ENCODE results near the gene WDR18. TPM values are rescaled to one million over a fixed set of nuclear protein-coding genes. Genes with fewer than 3 reads are reported as not detected.
"Not testable (repeated sequence)": the region's sequence is repeated elsewhere in the genome, so short reads cannot be mapped to it uniquely, and the experiment has no call there.

Gene WDR18
- total and polyA plus RNA-seq, 4 donors: 15.5 to 68.8 (median 18.5) TPM

GRCh38 chr19:954672-955494 is 29.3 kb upstream of the WDR18 start:
- WGBS, 2 donors: 68 to 78% methylated on average over 36 to 43 of the region's 43 CpGs
- no peaks in the 10 kb centered on the region for H3K9me3 ChIP-seq (ENCODE audit: control insufficient read depth, low read length)
- intact Hi-C loops (cut with DNase I): no loop called here
- H3K36me3 ChIP-seq (ENCODE audit: control insufficient read depth in 1 of 2, insufficient read depth in 2 of 2, low read length in 1 of 2): no peaks in the 10 kb centered on the region
- no peak overlapping the region for H3K27ac ChIP-seq (ENCODE audit: low read depth in 1 of 2, low read length in 2 of 2)
- ATAC-seq (ENCODE audit: low FRiP score) (peak; percentile 9), DNase-seq (no peak)
- no peaks in the 10 kb centered on the region for H3K27me3 ChIP-seq (ENCODE audit: control insufficient read depth in 1 of 2, insufficient read depth in 2 of 2, low read length in 1 of 2)
- H3K4me1 ChIP-seq (ENCODE audit: control insufficient read depth in 1 of 2, insufficient read depth in 2 of 2, low read length in 2 of 2): no peaks in the 10 kb centered on the region
- no peak overlapping the region for H3K4me3 ChIP-seq (ENCODE audit: low read length in 2 of 2)

GRCh38 chr19:955803-956765 is 28.1 kb upstream of the WDR18 start:
- Histone ChIP-seq H3K4me3 (ENCODE audit: low read length in 2 of 2) (no peak overlapping the region), H3K27ac (ENCODE audit: low read depth in 1 of 2, low read length in 2 of 2) (no peak overlapping the region), H3K27me3 (ENCODE audit: control insufficient read depth in 1 of 2, insufficient read depth in 2 of 2, low read length in 1 of 2) (no peaks in the 10 kb centered on the region), H3K4me1 (ENCODE audit: control insufficient read depth in 1 of 2, insufficient read depth in 2 of 2, low read length in 2 of 2) (no peaks in the 10 kb centered on the region), H3K9me3 (ENCODE audit: control insufficient read depth, low read length) (no peaks in the 10 kb centered on the region), H3K36me3 (ENCODE audit: control insufficient read depth in 1 of 2, insufficient read depth in 2 of 2, low read length in 1 of 2) (no peaks in the 10 kb centered on the region)
- intact Hi-C loops (cut with DNase I): no loop called here
- ATAC-seq (ENCODE audit: low FRiP score): no peak
- 83 to 84% methylated on average over 55 of the region's 55 CpGs for WGBS, 2 donors
- DNase-seq: no peak

GRCh38 chr19:956766-957440 is 27.2 kb upstream of the WDR18 start:
- DNase-seq: no peak
- intact Hi-C loops (cut with DNase I): no loop called here
- WGBS, 2 donors: 59 to 65% methylated on average over 26 to 27 of the region's 27 CpGs
- H3K4me1 ChIP-seq (ENCODE audit: control insufficient read depth in 1 of 2, insufficient read depth in 2 of 2, low read length in 2 of 2): no peaks in the 10 kb centered on the region
- no peaks in the 10 kb centered on the region for H3K36me3 ChIP-seq (ENCODE audit: control insufficient read depth in 1 of 2, insufficient read depth in 2 of 2, low read length in 1 of 2)
- ATAC-seq (ENCODE audit: low FRiP score): no peak
- no peak overlapping the region for H3K27ac ChIP-seq (ENCODE audit: low read depth in 1 of 2, low read length in 2 of 2)
- no peak overlapping the region for H3K4me3 ChIP-seq (ENCODE audit: low read length in 2 of 2)
- H3K27me3 ChIP-seq (ENCODE audit: control insufficient read depth in 1 of 2, insufficient read depth in 2 of 2, low read length in 1 of 2): no peaks in the 10 kb centered on the region
- no peaks in the 10 kb centered on the region for H3K9me3 ChIP-seq (ENCODE audit: control insufficient read depth, low read length)

GRCh38 chr19:957578-957977 is 26.6 kb upstream of the WDR18 start:
- H3K36me3 ChIP-seq (ENCODE audit: control insufficient read depth in 1 of 2, insufficient read depth in 2 of 2, low read length in 1 of 2); DNase-seq; H3K27ac ChIP-seq (ENCODE audit: low read depth in 1 of 2, low read length in 2 of 2); H3K9me3 ChIP-seq (ENCODE audit: control insufficient read depth, low read length); H3K4me3 ChIP-seq (ENCODE audit: low read length in 2 of 2); intact Hi-C loops (cut with DNase I); H3K27me3 ChIP-seq (ENCODE audit: control insufficient read depth in 1 of 2, insufficient read depth in 2 of 2, low read length in 1 of 2); ATAC-seq (ENCODE audit: low FRiP score); H3K4me1 ChIP-seq (ENCODE audit: control insufficient read depth in 1 of 2, insufficient read depth in 2 of 2, low read length in 2 of 2): not testable (repeated sequence)
- 97% methylated on average over 9 of the region's 9 CpGs for WGBS, 2 donors

DNA sequence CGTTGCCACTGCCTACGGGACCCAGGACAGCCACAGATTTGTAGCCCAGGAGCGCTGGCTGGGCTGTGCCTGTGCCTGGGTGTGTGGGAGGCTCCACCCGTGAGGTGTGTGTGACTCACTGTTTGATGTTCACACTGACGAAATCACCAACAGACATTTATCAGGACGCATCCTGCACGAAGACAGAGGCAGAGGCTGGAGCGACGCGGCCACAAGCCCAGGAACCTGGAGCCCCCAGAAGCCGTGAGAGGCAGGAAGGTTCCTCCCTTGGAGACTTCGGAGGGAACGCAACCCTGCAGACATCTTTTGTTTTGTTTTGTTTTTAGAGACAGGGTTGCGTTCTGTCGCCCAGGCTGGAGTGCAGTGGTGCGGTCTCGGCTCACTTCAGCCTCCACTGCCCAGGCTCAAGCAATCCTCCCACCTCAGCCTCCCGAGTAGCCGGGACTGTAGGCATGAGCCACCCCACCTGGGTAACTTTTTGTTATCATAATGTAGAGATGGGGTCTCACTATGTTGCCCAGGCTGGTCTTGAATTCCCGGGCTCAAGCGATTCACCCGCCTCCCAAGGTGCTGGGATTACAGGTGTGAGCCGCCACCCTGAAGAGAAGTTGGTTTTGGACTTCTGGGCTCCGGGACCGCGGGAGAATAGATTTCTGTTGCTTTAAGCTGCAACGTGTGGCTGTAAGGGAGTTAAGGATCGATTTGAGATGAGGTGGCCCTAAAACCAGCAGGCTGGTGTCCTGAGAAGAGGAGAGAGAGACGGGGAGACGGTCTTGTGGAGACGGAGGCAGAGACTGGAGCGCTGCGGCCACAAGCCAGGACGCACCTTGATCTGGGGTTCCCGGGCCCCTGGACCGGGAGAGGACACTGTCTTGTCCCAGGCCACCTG is 24.9 kb upstream of the WDR18 start:
- Histone ChIP-seq H3K9me3 (ENCODE audit: control insufficient read depth, low read length) (no peaks in the 10 kb centered on the region), H3K27ac (ENCODE audit: low read depth in 1 of 2, low read length in 2 of 2) (no peak overlapping the region), H3K36me3 (ENCODE audit: control insufficient read depth in 1 of 2, insufficient read depth in 2 of 2, low read length in 1 of 2) (no peaks in the 10 kb centered on the region), H3K4me1 (ENCODE audit: control insufficient read depth in 1 of 2, insufficient read depth in 2 of 2, low read length in 2 of 2) (no peaks in the 10 kb centered on the region), H3K27me3 (ENCODE audit: control insufficient read depth in 1 of 2, insufficient read depth in 2 of 2, low read length in 1 of 2) (no peaks in the 10 kb centered on the region), H3K4me3 (ENCODE audit: low read length in 2 of 2) (no peak overlapping the region)
- DNase-seq (no peak), ATAC-seq (ENCODE audit: low FRiP score) (no peak)
- intact Hi-C loops (cut with DNase I): no loop called here
- 93% methylated on average over 36 of the region's 36 CpGs for WGBS, 2 donors

GRCh38 chr19:960020-960419 is 24.1 kb upstream of the WDR18 start:
- H3K36me3 ChIP-seq (ENCODE audit: control insufficient read depth in 1 of 2, insufficient read depth in 2 of 2, low read length in 1 of 2): no peaks in the 10 kb centered on the region
- intact Hi-C loops (cut with DNase I): no loop called here
- DNase-seq (no peak), ATAC-seq (ENCODE audit: low FRiP score) (no peak)
- 64 to 68% methylated on average over 12 of the region's 12 CpGs for WGBS, 2 donors
- no peak overlapping the region for H3K27ac ChIP-seq (ENCODE audit: low read depth in 1 of 2, low read length in 2 of 2)
- no peaks in the 10 kb centered on the region for H3K9me3 ChIP-seq (ENCODE audit: control insufficient read depth, low read length)
- H3K4me3 ChIP-seq (ENCODE audit: low read length in 2 of 2): no peak overlapping the region
- no peaks in the 10 kb centered on the region for H3K4me1 ChIP-seq (ENCODE audit: control insufficient read depth in 1 of 2, insufficient read depth in 2 of 2, low read length in 2 of 2)
- H3K27me3 ChIP-seq (ENCODE audit: control insufficient read depth in 1 of 2, insufficient read depth in 2 of 2, low read length in 1 of 2): no peaks in the 10 kb centered on the region

DNA sequence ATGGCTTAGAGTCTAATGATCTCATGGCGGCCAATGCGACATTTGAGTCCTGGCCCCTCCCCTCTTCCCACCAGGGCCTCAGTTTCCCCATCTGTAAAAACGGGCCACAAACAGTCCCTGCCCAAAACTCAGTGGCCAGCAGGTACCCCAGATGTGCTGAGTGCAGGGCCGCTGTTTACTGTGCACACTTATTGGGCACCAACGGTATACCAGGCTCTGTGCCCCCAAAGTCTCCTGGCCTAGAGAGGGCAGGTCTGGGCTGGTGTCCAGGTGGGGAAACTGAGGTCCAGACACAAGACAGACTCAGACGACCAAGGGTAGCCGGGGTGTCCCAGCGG is 23.6 kb upstream of the WDR18 start:
- H3K4me3 ChIP-seq (ENCODE audit: low read length in 2 of 2): no peak overlapping the region
- H3K4me1 ChIP-seq (ENCODE audit: control insufficient read depth in 1 of 2, insufficient read depth in 2 of 2, low read length in 2 of 2): no peaks in the 10 kb centered on the region
- H3K27ac ChIP-seq (ENCODE audit: low read depth in 1 of 2, low read length in 2 of 2): no peak overlapping the region
- H3K9me3 ChIP-seq (ENCODE audit: control insufficient read depth, low read length): no peaks in the 10 kb centered on the region
- 78 to 81% methylated on average over 8 of the region's 8 CpGs for WGBS, 2 donors
- DNase-seq (no peak), ATAC-seq (ENCODE audit: low FRiP score) (no peak)
- intact Hi-C loops (cut with DNase I): no loop called here
- no peaks in the 10 kb centered on the region for H3K27me3 ChIP-seq (ENCODE audit: control insufficient read depth in 1 of 2, insufficient read depth in 2 of 2, low read length in 1 of 2)
- H3K36me3 ChIP-seq (ENCODE audit: control insufficient read depth in 1 of 2, insufficient read depth in 2 of 2, low read length in 1 of 2): no peaks in the 10 kb centered on the region

Data from aorta (tissue), 5 donors.